ENCODE data around the gene PNCK. TPM values are rescaled to one million over a fixed set of nuclear protein-coding genes. Genes with fewer than 3 reads are reported as not detected.

Gene PNCK
- total RNA-seq, 1 donor from 2014 or later: 1.6 TPM

GRCh38 chrX:153647461-153648357 lies 25.9 kb downstream of the PNCK start:
- DNase-seq (ENCODE audit: low spot score) (peak; percentile 41), ATAC-seq (no peak)
- intact Hi-C loops (cut with DNase I): no loop called here

DNA sequence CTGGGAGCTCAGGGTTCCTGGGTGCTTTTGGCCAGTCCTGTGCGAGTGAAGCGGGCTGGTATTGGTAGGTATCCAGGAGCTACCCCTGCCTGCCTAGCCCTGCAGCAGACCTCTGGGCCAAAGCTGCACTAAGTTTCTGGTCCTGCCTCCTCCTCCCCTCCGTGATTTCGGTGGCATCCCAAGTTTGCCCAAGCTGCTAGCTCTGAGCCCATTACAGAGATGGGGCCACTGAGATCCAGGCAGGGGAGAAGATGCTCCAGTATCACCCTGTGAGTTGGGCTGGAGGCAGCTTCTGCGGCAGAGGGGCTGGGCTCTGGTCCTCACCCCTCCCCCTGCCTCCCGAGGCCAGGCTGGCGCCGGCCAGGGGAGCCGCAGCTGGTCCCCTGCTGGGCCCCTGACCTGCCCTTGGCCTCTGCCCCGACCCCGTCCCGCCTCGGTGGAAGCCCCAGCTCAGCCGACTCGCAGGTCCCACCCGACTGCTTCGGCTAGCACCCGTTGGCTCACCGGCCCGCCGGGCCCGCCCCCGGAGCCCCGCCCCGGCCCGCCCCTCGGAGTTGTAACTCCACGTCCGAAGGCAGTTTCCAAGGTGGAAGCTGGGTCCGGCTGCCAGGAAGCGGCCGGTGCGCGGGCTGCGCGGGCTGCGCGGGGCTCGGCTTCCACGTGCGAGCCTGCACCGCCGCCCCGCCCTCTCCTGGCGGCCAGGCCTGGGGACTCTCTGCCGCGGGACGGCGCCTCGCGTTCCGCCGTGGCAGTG lies 26.8 kb downstream of the PNCK start, which contains the start of gene DUSP9:
DUSP9 (plus strand) TSS at position 584 of the 754 bp plus-strand sequence. CDS start 751 bp downstream, outside the sequence.
- intact Hi-C loops (cut with DNase I): no loop called here
- ATAC-seq (no peak), DNase-seq (ENCODE audit: low spot score) (peak; percentile 54)

DNA sequence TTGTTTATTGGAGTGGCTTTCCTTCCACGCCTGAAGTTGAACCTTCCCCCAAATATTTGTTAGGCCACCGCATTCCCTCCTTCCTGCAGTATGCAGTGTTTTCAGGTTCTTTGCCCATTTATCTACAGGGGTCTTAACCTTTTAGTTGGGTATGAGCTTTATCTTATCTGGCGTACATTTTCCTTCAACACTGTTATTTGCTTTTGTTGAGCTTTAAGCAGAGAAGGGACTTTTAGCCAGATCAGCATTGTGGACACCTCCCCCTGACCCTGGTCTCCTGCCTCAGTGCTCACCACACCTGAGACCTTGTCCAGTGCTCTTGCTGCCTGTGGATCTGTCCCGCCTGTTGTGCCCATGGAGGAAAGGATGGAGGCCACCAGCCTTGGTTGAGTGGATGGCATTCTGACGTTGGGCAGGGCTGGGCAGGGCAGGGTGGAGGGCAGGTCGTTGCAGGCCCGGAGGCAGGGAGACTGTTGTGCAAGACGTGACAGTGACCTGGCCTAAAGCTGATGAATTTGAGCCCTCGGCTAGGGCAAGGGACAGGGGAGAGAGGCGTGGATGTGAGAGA lies 27.6 kb downstream of the PNCK start:
- DNase-seq (ENCODE audit: low spot score): peak; percentile 40
- ATAC-seq: no peak
- intact Hi-C loops (cut with DNase I): no loop called here

- ATAC-seq (no peak), DNase-seq (ENCODE audit: low spot score) (peak; percentile 42)
- intact Hi-C loops (cut with DNase I): no loop called here
These were observed 28.5 kb downstream of the PNCK start for GRCh38 chrX:153645151-153645550.

DNA sequence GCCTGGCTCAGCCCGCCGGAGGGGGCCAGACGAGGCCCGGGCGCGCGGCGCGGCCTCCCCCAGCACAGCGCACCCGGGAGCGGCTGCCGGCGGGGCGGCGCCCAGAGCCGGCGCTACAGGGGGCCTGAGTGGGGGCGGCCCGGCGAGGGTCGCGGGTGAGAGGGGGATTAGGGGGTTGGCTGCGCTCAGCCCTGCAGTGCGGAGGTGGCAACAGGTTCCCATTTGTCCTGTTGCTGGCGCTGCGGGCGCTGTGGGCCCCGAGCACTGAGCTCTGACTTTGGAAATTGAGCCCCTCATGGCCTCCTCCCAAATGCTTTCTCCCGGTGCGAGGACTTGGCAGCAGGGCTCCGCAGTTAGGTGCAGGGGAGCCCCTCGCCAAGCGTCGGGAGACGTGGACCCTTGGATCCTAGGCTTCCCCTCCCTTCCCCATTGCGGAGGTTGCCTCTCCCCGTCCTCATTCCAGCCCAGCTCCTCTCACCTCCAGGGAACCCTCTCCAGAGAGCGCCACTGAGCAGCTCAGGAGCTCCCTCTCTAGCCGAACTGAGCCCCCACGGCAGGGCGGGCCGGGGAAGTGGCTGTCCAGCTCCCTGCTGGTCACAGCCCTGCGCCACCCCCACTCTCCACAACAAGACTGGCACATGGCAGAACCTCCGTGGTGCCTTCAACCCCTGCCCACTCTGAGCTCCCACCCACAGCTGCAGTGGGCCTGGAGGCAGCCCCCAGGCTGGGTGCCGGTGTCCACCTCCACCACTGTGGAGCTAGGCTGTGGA lies 29.1 kb downstream of the PNCK start:
- DNase-seq (ENCODE audit: low spot score) (peak; percentile 27), ATAC-seq (no peak)
- intact Hi-C loops (cut with DNase I): no loop called here

- DNase-seq (ENCODE audit: low spot score) (peak; percentile 51), ATAC-seq (no peak)
- intact Hi-C loops (cut with DNase I): no loop called here
These were observed 29.9 kb downstream of the PNCK start for GRCh38 chrX:153643431-153644351.

DNA sequence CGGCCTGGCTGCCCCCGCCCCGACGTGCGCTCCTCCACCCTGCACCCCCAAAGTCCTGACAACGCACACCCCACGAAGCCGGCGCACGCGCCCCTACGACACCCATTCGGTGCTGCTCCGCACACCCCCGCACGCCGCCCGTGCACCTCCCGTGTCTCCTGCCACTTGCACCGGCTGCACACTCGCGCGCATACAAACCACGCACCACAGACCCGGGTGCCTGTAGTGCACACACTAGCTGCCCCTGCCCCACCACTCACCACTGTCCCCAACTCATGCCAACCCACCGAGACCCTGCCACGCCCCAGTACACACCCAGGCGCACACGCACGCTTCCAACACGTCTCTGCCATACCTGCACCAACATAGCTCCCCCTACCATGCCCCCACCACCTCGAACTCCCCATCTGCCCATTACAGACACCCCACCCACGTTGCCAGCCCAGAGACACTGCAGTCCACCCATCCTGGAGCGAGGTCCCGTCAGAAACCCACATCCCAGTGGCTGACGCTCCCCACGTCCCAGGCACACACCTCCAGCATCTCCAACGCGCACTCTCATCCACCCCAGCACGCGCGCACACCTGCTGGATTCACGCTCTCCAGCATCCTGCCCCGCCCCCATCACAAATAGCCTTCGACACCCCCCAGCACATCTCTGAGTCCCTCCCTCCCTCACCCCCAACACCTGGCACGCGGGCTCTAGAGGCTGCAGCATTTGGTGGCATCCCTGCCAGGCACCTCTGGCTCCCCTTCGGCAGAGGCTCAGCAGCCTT lies 30.8 kb downstream of the PNCK start:
- ATAC-seq: no peak
- peak; percentile 37 for DNase-seq (ENCODE audit: low spot score)
- intact Hi-C loops (cut with DNase I): no loop called here

DNA sequence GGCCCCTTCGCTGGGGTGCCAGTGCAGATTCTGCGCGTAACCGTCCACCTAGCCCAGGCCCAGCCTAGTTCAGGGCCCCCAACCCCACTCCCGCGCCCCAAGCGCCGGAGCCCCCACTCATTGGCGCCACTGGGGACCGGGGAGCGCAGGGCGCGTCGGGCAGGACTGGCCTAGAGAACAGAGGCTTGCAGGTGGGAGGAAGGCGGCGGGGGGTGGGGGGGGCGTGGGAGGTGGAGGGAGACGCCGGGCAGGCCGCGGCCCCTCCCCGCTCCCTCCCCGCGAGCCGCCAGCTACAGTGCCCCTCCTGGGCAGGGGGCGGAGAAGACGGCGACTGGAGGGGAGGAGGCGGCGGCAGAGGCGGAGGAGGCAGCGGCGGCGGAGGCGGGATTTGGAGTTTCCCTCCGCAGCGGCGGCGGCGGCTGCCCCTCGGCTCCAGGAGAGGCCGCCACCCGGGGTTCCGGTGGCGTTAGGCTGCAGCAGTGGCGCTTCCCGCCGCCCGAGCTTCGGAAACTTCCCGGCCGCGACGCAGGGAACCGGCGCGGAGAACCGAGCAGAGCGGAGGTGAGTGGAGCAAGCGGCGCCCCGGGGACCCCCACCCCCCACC lies 31.5 kb downstream of the PNCK start:
- no peak for ATAC-seq
- intact Hi-C loops (cut with DNase I): no loop called here
- DNase-seq (ENCODE audit: low spot score): peak; percentile 50

DNA sequence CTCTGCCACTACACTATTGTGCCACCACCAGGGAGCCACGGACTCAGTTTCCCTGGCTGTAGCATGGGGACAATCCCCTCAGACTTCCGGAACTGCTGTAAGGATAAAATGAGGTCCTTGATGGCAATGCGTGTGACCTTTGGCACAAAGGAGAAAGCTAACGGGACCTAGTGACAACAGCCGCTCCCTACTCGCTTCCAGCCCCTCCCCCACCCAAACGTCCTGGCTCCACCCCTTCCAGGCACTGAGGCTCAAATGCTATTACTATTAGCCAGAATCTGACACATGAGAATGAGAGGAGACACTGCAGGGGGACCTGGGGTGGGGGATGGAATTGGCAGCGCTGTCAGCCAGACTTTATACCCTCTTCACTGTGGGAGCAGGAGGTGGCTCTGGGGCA lies 32.0 kb downstream of the PNCK start:
- DNase-seq (ENCODE audit: low spot score) (peak; percentile 34), ATAC-seq (no peak)
- intact Hi-C loops (cut with DNase I): no loop called here

DNA sequence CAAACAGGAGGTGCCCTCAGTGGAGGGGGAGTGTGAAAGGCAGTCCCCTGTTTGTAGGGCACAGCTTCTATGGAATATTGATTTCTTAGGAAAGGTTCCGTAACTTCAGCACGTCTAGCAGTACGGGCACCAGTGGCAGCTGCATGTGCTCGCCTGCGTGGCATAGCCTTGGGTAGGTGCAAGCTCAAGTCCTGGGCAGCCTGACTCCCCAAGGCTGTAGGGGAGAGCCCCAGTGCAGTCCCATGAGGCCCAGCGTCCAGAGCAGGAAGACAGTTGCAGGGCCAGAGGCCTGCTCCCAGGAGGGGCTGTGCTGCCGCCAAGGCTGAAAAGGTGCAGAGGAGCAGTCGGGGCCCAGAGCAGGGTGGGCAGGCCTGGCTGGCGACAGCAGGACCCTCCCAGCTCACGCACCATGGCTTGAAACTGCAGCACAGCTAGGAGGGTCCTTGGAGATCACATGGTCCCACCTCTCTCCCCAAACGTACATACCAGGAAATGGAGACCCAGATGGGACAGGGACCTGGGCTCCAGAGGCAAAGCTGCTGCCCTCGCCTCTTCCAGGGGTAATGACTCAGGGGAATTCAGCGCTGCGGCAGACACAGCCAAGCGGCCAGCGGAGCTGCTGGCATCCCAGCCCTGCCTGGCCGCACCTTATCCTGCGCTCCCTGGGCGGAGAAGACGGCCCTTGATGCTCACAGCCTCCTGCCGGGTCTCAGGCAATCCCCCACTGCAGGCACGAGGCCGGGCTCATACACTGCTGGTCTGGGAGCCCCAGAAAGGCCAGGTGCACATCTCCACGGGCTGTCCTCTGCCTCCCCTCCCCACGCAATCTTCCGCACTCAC lies 32.7 kb downstream of the PNCK start:
- intact Hi-C loops (cut with DNase I): no loop called here
- peak; percentile 47 for DNase-seq (ENCODE audit: low spot score)

GRCh38 chrX:153640045-153640686 lies 33.4 kb downstream of the PNCK start:
- DNase-seq (ENCODE audit: low spot score) (peak; percentile 49), ATAC-seq (no peak)
- intact Hi-C loops (cut with DNase I): no loop called here

More for the DNA sequence above, 32.7 kb downstream of the PNCK start:
- ATAC-seq: no peak

DNA sequence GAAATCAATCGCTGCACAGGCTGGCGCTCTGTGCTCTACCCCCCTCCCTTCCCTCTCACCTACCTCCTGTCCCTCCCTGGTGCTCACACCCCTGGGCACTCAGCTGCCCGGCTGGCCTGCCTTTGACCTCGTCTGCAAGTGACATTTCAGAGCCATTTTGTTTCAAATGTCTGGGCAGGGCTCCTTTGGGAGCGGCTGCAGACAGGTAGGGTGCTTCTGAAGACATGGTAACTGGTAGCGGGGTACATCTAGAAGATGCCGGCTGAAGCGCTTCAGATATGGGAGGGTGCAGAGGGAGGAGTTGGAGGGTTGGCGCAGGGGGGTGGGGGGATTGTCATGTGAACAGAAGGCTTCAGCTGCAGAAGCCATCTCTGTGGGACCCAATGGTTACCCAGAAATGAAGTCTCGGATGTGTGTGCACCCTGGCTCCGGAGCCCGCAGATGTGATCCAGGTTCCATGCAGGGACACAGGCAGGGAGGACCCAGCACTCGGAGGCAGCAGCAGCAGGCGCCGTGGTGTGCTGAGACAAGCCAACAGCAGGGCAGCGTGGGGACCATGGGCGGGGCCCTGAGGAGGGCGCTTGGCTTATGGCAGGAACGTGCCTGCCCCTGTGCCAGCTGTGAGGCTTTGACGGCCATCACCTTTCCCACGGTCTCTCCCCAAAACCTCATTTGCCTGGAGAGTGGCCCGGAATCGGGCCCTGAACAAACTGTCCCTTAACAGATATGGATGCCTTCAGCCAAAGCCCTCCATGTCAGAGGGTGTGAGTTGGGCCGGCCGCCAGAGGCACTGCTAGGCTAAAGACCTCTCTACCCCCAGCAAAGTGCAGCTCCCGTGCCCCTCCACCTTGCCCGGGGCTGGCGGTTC lies 34.2 kb downstream of the PNCK start:
- intact Hi-C loops (cut with DNase I): no loop called here
- ATAC-seq (no peak), DNase-seq (ENCODE audit: low spot score) (peak; percentile 42)

DNA sequence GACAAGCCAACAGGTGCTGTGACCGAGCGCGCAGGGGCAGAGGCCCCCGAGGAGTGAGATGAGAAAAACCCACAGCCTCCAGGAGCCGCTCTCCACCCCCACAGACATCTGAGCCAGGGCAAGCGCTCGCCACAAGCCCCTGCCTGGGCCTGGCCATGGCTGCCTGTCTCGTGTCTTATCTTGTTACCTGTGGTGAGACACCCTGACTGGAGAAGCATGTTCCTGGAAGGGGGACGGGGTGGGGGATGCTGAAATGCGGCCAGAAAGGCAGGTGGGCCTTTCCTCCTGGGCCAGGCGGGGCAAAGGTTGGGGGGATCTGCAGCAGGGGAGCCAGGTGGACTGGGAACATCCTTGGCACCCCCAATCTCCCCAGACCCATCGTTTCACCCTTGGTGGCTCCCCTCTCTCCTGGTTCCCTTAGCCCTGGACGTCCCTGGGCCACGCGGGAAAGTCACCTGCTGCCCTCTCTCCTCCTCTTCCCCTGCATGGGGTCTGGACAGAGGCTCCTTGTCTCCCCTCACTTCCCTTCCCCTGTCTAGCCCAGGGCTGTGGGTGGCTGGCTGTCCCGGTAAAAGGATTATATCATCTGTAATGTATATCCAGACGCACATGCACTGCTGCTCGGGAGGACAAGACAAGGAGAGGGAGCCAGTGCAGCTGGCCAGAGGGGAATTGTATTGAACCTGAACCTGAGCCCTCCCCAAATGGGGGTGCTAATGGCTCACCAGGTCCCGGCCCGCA lies 35.0 kb downstream of the PNCK start:
- ATAC-seq (no peak), DNase-seq (ENCODE audit: low spot score) (peak; percentile 40)
- intact Hi-C loops (cut with DNase I): no loop called here

DNA sequence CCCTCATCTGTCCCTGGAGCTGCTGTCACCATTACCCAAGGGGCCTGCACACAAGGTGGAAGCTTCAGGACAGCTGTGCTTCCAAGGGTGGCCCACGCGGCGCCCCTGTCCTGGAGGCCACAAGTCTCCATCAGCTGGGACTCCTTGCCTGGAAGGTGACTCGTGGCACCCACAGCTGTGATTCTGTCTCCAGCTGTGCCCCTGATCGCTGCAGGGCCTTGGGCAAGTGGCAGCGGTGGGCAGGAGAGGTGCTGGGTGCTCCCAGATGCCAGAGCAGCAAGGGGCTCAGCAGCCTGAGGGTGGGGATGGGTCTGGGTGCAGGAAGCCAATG lies 35.6 kb downstream of the PNCK start:
- DNase-seq (ENCODE audit: low spot score) (no peak), ATAC-seq (no peak)
- intact Hi-C loops (cut with DNase I): no loop called here
